ENCODE results near the gene HPN.
"Not testable (repeated sequence)": the region's sequence is repeated elsewhere in the genome, so short reads cannot be mapped to it uniquely, and the experiment has no call there.

HPN gene

GRCh38 chr19:35041548-35042055 lies at the start of gene HPN:
HPN (plus strand) TSS chr19:35041721; CDS start chr19:35042507, 786 bp downstream.
- DNase-seq, result no peak

- not testable (repeated sequence) for DNase-seq
Observed at GRCh38 chr19:34992582-34992981, 48.9 kb upstream of the HPN start.

- no peak for DNase-seq
Observed at GRCh38 chr19:34994286-34994642, 47.3 kb upstream of the HPN start.

DNA sequence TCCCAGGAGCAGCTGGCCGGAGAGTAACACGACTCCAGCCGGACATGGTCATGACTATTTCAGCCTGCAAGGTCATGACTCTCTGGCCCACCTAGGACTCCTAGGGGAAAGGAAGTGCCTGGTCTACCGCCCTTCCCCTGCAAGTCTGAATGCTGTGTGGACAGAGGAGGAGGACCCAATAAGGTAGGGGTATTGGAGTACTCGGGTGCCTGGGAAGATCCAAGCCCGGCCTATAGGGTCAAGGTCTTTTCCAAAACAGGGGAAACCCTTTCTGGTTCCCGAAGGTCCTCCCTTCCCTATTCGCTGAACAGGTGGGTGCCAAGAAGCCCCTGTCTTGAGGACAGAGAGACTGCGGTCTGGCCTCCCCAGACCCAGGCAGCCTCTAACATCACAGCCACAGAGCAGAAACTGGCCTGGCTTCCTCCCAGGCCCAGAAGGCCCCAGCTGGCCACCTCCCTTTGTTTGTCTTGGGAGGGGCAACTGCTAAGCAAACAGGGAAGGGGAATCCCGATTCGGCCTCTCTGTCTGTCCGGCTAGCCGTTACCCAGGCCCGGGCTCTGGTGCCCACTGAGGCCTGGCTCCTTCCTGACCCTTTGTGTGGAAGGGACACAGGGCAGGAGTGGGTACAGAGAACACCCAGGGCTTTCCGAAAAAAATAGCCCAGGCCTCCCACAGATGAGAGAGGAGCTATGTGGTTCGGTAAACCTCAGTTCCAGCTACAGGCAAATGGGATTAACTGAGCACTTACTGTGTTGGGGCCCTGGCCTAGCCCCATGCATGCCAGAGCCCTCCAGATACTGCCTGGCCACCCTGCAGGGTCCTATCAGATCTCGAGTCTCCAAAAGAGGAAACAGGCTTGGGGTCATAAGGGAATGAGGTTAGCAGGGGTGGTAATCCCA lies 46.6 kb upstream of the HPN start:
- DNase-seq, result no peak

DNA sequence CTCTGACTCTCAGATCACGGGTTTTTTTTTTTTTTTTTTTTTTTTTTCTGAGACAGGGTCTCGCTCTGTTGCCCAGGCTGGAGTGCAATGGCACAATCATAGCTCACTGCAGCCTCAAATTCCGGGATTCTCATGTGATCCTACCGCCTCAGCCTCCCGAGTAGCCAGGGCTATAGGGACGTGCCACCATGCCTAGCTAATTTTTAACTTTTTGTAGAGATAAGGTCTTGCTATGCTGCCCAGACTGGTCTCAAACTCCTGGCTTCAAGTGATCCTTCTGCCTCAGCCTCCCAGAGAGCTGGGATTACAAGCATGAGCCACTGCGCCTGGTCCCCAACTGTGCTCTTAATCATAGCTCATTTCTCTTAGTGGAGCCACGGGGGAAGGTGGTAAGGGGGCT lies 46.0 kb upstream of the HPN start:
- DNase-seq, result no peak

GRCh38 chr19:34997071-34997617 lies 44.4 kb upstream of the HPN start:
- no peak for DNase-seq

- not testable (repeated sequence) for DNase-seq
Observed at GRCh38 chr19:34998224-34998623, 43.3 kb upstream of the HPN start.

- DNase-seq, result no peak
Observed at GRCh38 chr19:34998777-34999497, 42.6 kb upstream of the HPN start.

GRCh38 chr19:34999498-35000337 lies 41.8 kb upstream of the HPN start, which contains the start of gene GRAMD1A:
GRAMD1A (plus strand) TSS chr19:35000323; CDS start chr19:35000479, 156 bp downstream.
- no peak for DNase-seq

- DNase-seq, result no peak
Observed at GRCh38 chr19:35000338-35000646, 41.2 kb upstream of the HPN start.

GRCh38 chr19:35000647-35001501 lies 40.6 kb upstream of the HPN start:
- no peak for DNase-seq

DNA sequence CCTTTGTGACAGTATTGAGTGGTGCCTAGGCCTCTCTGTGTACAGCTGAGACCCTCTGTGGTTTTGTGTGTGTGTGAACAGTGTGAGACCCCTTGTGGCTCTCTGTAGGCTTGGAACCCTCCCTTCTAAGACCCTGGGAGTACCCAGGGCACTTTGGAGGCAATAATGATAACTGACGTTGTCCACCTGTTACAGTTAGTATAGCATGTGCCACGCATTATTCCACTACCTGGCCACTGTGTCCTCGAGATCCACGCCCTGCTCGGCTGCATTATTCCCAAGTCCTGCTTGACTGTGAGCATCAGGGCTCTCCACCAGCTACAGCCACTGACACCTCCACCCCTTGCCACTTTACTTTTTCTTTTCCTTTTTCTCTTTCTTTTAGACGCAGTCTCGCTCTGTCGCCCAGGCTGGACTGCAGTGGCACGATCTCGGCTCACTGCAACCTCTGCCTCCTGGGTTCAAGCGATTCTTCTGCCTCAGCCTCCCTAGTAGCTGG lies 39.4 kb upstream of the HPN start:
- no peak for DNase-seq

- no peak for DNase-seq
Observed at GRCh38 chr19:35004517-35005255, 36.8 kb upstream of the HPN start.

- no peak for DNase-seq
Observed at GRCh38 chr19:35005256-35005977, 36.1 kb upstream of the HPN start.

DNA sequence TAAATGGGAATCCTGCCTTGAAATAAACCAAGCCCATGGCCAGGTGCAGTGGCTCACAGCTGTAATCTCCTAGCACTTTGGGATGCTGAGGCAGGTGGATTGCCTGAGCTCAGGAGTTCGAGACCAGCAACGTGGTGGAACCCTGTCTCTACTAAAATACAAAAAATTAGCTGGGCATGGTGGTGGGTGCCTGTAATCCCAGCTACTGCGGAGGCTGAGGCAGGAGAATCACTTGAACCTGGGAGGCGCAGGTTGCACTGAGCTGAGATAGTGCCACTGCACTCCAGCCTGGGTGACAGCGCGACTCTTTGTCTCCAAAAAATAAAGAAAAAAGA lies 35.5 kb upstream of the HPN start:
- DNase-seq, result not testable (repeated sequence)

DNA sequence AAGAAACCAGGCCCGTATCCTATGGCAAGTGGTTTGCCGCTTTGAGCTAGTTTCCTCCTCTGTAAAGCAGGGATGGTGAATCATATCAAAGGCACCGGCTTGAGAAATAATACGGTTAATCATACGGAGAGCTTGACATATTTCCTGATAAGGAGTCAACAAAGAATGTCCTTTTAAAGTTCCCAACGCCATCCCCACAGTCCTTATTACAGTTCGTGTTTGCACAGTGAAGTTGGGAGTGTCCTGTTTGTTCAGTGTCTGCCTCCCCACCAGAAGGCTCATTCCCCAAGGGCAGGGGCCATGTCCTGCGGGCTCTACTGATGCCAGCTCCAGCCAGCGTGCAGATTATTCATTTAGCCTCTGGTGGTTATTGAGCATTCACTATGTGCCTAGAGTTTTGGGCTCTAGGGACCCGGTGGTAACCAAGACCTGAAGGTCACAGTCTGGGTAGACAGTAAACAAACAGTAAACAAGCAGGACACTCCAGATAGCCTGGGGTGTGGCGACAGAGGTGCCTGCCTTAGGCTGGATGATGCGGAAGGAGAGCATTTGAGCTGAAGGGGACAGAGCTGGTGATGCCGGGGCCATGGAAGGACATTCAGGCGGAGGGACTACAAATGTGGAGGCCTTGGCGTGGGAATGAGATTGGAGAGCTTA lies 35.1 kb upstream of the HPN start:
- no peak for DNase-seq

- no peak for DNase-seq
Observed at GRCh38 chr19:35006999-35007365, 34.5 kb upstream of the HPN start.

DNA sequence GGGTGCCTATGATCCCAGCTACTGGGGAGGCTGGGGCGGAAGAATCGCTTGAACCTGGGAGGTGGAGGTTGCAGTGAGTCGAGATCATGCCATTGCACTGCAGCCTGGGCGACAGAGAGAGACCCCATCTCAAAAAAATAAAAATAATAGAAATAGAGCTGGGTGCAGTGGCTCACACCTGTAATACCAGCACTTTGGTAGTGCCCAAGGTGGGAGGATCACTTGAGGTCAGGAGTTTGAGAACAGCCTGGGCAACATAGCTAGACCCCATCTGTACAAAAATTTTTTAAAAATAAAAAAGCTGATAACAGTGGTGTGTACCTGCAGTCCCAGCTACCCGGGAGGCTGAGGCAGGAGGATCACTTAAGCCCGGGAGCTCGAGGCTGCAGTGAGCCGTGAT lies 34.1 kb upstream of the HPN start:
- not testable (repeated sequence) for DNase-seq

GRCh38 chr19:35008891-35009341 lies 32.6 kb upstream of the HPN start:
- no peak for DNase-seq
